OCI-LY7 (cell line): Measurements from ENCODE around the gene NKIRAS2. TPM values are rescaled to one million over a fixed set of nuclear protein-coding genes. Genes with fewer than 3 reads are reported as not detected.
"Not testable (repeated sequence)": the region's sequence is repeated elsewhere in the genome, so short reads cannot be mapped to it uniquely, and the experiment has no call there.

Experiments
- BruUV-seq: library from RNA; stranded (reverse); fragments of 400-500 nt; replicated peaks from 2 replicates; lab custom pipeline; 2021; lab: Mats Ljungman, UMichigan
- CTCF ChIA-PET: fragments of 300-600 bp; sonication (Branson Sonifier 250); formaldehyde crosslinking; loops from one replicate; lab custom pipeline; 2022; ENCODE audit warnings: antibody characterized with exemption; ENCODE audit not compliant: unreplicated experiment; lab: Charles Lee
- POLR2A ChIA-PET: fragments of 300-600 bp; sonication (Branson Sonifier 250); formaldehyde crosslinking; loops from one replicate; lab custom pipeline; 2022; ENCODE audit warnings: antibody characterized with exemption; lab: Charles Lee
- DNase-seq: peaks from one replicate; pipeline ENCODE4 v3.0.0-alpha.2; 2015; ENCODE audit warnings: low spot score
- H2AFZ ChIP-seq: fragments of 200-600 bp; sonication (generic), shearing (Covaris generic); 2 replicates; pipeline ENCODE4 v1.6.1; 2014; ENCODE audit warnings: mild to moderate bottlenecking, antibody characterized with exemption, low read length, moderate library complexity
- H3K27ac ChIP-seq: fragments of 200-600 bp; sonication (generic); 2 replicates; pipeline ENCODE4 v1.5.1; 2014; ENCODE audit warnings: mixed run types, low read depth, mild to moderate bottlenecking, moderate library complexity, low read length, inconsistent platforms; ENCODE audit not compliant: poor library complexity, severe bottlenecking
- H3K36me3 ChIP-seq: fragments of 200-600 bp; sonication (generic); 2 replicates; pipeline ENCODE4 v1.6.1; 2014; ENCODE audit warnings: mild to moderate bottlenecking, antibody characterized with exemption, low read length, moderate library complexity, mixed read lengths; ENCODE audit not compliant: insufficient read depth
- H3K4me1 ChIP-seq: fragments of 200-600 bp; sonication (generic); 2 replicates; pipeline ENCODE4 v1.5.1; 2014; ENCODE audit warnings: mild to moderate bottlenecking, low read length; ENCODE audit not compliant: insufficient read depth, poor library complexity, severe bottlenecking
- H3K4me2 ChIP-seq: fragments of 200-600 bp; sonication (generic); 2 replicates; pipeline ENCODE4 v1.6.1; 2014; ENCODE audit warnings: mild to moderate bottlenecking, low read length
- H3K4me3 ChIP-seq: fragments of 200-600 bp; sonication (generic); 2 replicates; pipeline ENCODE4 v1.5.1; 2014; ENCODE audit warnings: mild to moderate bottlenecking, low read depth, low read length; ENCODE audit not compliant: poor library complexity, severe bottlenecking
- H3K79me2 ChIP-seq: fragments of 200-600 bp; sonication (generic); 2 replicates; pipeline ENCODE4 v1.6.1; 2016; ENCODE audit warnings: low read depth, mild to moderate bottlenecking, low read length, moderate library complexity, mixed read lengths; ENCODE audit not compliant: insufficient read depth
- H3K9me2 ChIP-seq: fragments of 200-600 bp; sonication (generic); 2 replicates; pipeline ENCODE4 v1.6.1; 2016; ENCODE audit warnings: mild to moderate bottlenecking, low read length, mixed read lengths; ENCODE audit not compliant: insufficient read depth
- H3K9me3 ChIP-seq: fragments of 200-600 bp; sonication (generic); 2 replicates; pipeline ENCODE4 v1.6.1; 2014; ENCODE audit warnings: mild to moderate bottlenecking, mixed run types, low read length, mixed read lengths
- H4K20me1 ChIP-seq: fragments of 200-600 bp; sonication (generic); 2 replicates; pipeline ENCODE4 v1.6.1; 2014; ENCODE audit warnings: mild to moderate bottlenecking, antibody characterized with exemption, low read length, moderate library complexity, mixed read lengths; ENCODE audit not compliant: insufficient read depth
- CTCF ChIP-seq: fragments of 200-600 bp; sonication (generic); conservative IDR thresholded peaks from 2 replicates; pipeline ENCODE4 v1.5.1; 2014; ENCODE audit warnings: mild to moderate bottlenecking, antibody characterized with exemption, low read length, moderate library complexity, mixed read lengths
- EZH2phosphoT487 ChIP-seq: fragments of 200-600 bp; sonication (generic); IDR thresholded peaks from 2 replicates; pipeline ENCODE4 v1.6.1; 2018; ENCODE audit warnings: low read depth, borderline replicate concordance, mild to moderate bottlenecking, mixed run types, antibody characterized with exemption, low read length, moderate library complexity, mixed read lengths
- intact Hi-C: fragments of 100-400 bp; cut with micrococcal nuclease; formaldehyde crosslinking; loops from one replicate; pipeline ENCODE4 v1.10.0; 2022; ENCODE audit not compliant: unreplicated experiment
- total RNA-seq, 2 experiments: library from RNA; depleted of rRNA in 1 of 2; stranded (reverse); fragments of >200 nt in 1 of 2; shearing (Covaris generic) in 1 of 2; gene quantifications; 2 replicates each; pipeline ENCODE4 v1.2.3, GENCODE V29; 2014 to 2022

Gene NKIRAS2
- total RNA-seq, 2 experiments from 2014 or later: 34.8 to 38.1 TPM

GRCh38 chr17:42009170-42009569 is 10.7 kb upstream of the NKIRAS2 start:
- TF ChIP-seq EZH2phosphoT487 (no peak), CTCF (peak; percentile 56)
- intact Hi-C loops: no loop called here
- POLR2A ChIA-PET: interaction anchor here (0.6 kb wide), 1 partner anchor 1434 kb away, joined by 3 read pairs; no protein-coding TSS in a partner anchor

GRCh38 chr17:42010266-42010680 is 9.6 kb upstream of the NKIRAS2 start:
- H3K79me2 ChIP-seq: peaks cover 100% of the 10 kb centered on the region
- CTCF ChIA-PET, H2AFZ ChIP-seq, H3K9me2 ChIP-seq, BruUV-seq, H3K4me3 ChIP-seq, DNase-seq, H3K9me3 ChIP-seq, POLR2A ChIA-PET, H3K4me2 ChIP-seq, H3K27ac ChIP-seq: not testable (repeated sequence)
- H3K4me1 ChIP-seq: peaks cover 22% of the 10 kb centered on the region
- H3K36me3 ChIP-seq: peaks cover 59% of the 10 kb centered on the region
- intact Hi-C loops: loop anchor here (10.0 kb wide), 1 partner anchor 245 kb away; no protein-coding TSS in a partner anchor
- peaks cover 17% of the 10 kb centered on the region for H4K20me1 ChIP-seq

More at GRCh38 chr17:42009170-42009569, 10.7 kb upstream of the NKIRAS2 start:
- H2AFZ ChIP-seq: no peak overlapping the region
- peak; percentile 21 for DNase-seq
- H3K27ac ChIP-seq: no peak overlapping the region
- H3K36me3 ChIP-seq: peaks cover 62% of the 10 kb centered on the region
- no peak overlapping the region for H3K4me2 ChIP-seq
- CTCF ChIA-PET: interaction anchor here (0.5 kb wide), 1 partner anchor 19 kb away, joined by 9 read pairs; no protein-coding TSS in a partner anchor
- H3K4me1 ChIP-seq: peaks cover 18% of the 10 kb centered on the region
- H3K4me3 ChIP-seq: no peak overlapping the region
- H4K20me1 ChIP-seq: peaks cover 17% of the 10 kb centered on the region
- H3K9me3 ChIP-seq: no peaks in the 10 kb centered on the region
- BruUV-seq: no TSS peak
- H3K9me2 ChIP-seq: no peaks in the 10 kb centered on the region
- peaks cover 100% of the 10 kb centered on the region for H3K79me2 ChIP-seq

- H3K27ac ChIP-seq: no peak overlapping the region
- CTCF ChIA-PET: no interaction called here
- peaks cover 29% of the 10 kb centered on the region for H3K4me1 ChIP-seq
- no peaks in the 10 kb centered on the region for H3K9me2 ChIP-seq
- H4K20me1 ChIP-seq: peaks cover 17% of the 10 kb centered on the region
- H3K36me3 ChIP-seq: peaks cover 57% of the 10 kb centered on the region
- H3K4me2 ChIP-seq: no peak overlapping the region
- DNase-seq: no peak
- BruUV-seq: no TSS peak
- H3K79me2 ChIP-seq: peaks cover 100% of the 10 kb centered on the region
- no peak overlapping the region for H2AFZ ChIP-seq
- TF ChIP-seq CTCF: no peak
- no peak for TF ChIP-seq EZH2phosphoT487
- intact Hi-C loops: loop anchor here (10.0 kb wide), 1 partner anchor 244 kb away; no protein-coding TSS in a partner anchor
- POLR2A ChIA-PET: no interaction called here
- H3K9me3 ChIP-seq: no peaks in the 10 kb centered on the region
- no peak overlapping the region for H3K4me3 ChIP-seq
Measured at GRCh38 chr17:42010898-42011516, 8.9 kb upstream of the NKIRAS2 start.

- H3K4me2 ChIP-seq, H3K4me3 ChIP-seq, H3K9me2 ChIP-seq, DNase-seq, H3K9me3 ChIP-seq, CTCF ChIA-PET, BruUV-seq, H2AFZ ChIP-seq, H3K27ac ChIP-seq: not testable (repeated sequence)
- peaks cover 98% of the 10 kb centered on the region for H3K79me2 ChIP-seq
- H4K20me1 ChIP-seq: peaks cover 17% of the 10 kb centered on the region
- POLR2A ChIA-PET: interaction anchor here (0.5 to 1.0 kb wide), 2 partner anchors 15 to 594 kb away, joined by 4 to 5 read pairs; no protein-coding TSS in a partner anchor
- H3K4me1 ChIP-seq: peaks cover 32% of the 10 kb centered on the region
- peaks cover 50% of the 10 kb centered on the region for H3K36me3 ChIP-seq
- intact Hi-C loops: loop anchor here (10.0 kb wide), 1 partner anchor 242 kb away; no protein-coding TSS in a partner anchor
Measured at GRCh38 chr17:42012363-42012762, 7.5 kb upstream of the NKIRAS2 start.

GRCh38 chr17:42013740-42014139 is 6.2 kb upstream of the NKIRAS2 start:
- intact Hi-C loops: loop anchor here (10.0 kb wide), 1 partner anchor 241 kb away; no protein-coding TSS in a partner anchor
- H2AFZ ChIP-seq, H3K9me2 ChIP-seq, BruUV-seq, DNase-seq, POLR2A ChIA-PET, CTCF ChIA-PET, H3K9me3 ChIP-seq, H3K4me2 ChIP-seq, H3K4me3 ChIP-seq, H3K27ac ChIP-seq: not testable (repeated sequence)
- Histone ChIP-seq H4K20me1 (peaks cover 17% of the 10 kb centered on the region), H3K36me3 (peaks cover 46% of the 10 kb centered on the region), H3K4me1 (peaks cover 42% of the 10 kb centered on the region), H3K79me2 (peaks cover 84% of the 10 kb centered on the region)
